GM23338 (cell line): ENCODE results near the gene ZBTB20. TPM values are rescaled to one million over a fixed set of nuclear protein-coding genes. Genes with fewer than 3 reads are reported as not detected.
A peak's percentile ranks its signal among the peaks of the same experiment; 100 is the strongest.

ENCODE experiments used
- ATAC-seq: fragments of 200-7000 bp; cut with Tn5 transposase; 3 replicates; pipeline ENCODE4 v1.9.1; 2020
- DNase-seq: peaks from one replicate; pipeline ENCODE4 v3.0.0-alpha.2; 2015; ENCODE audit warnings: low spot score
- H2AFZ ChIP-seq: fragments of 200-600 bp; sonication (generic); 2 replicates; pipeline ENCODE4 v1.8.0; 2016; ENCODE audit warnings: antibody characterized with exemption, mild to moderate bottlenecking, moderate library complexity
- H3F3A ChIP-seq: fragments of 200-600 bp; sonication (generic); replicated peaks from 2 replicates; pipeline ENCODE4 v1.8.0; 2017; ENCODE audit warnings: antibody characterized with exemption, mixed run types, low read depth
- H3K27ac ChIP-seq: fragments of 200-600 bp; sonication (generic); 2 replicates; pipeline ENCODE4 v1.6.1; 2016; ENCODE audit warnings: low read depth
- H3K27me3 ChIP-seq: fragments of 200-600 bp; sonication (generic); 2 replicates; pipeline ENCODE4 v1.8.0; 2016; ENCODE audit warnings: mild to moderate bottlenecking, mixed run types, moderate library complexity; ENCODE audit not compliant: insufficient read depth
- H3K36me3 ChIP-seq: fragments of 200-600 bp; sonication (generic); 2 replicates; pipeline ENCODE4 v1.8.0; 2016; ENCODE audit warnings: mild to moderate bottlenecking; ENCODE audit not compliant: insufficient read depth
- H3K4me1 ChIP-seq: fragments of 200-600 bp; sonication (generic); 2 replicates; pipeline ENCODE4 v1.8.0; 2016; ENCODE audit warnings: mild to moderate bottlenecking, moderate library complexity; ENCODE audit not compliant: insufficient read depth
- H3K4me2 ChIP-seq: fragments of 200-600 bp; sonication (generic); 2 replicates; pipeline ENCODE4 v1.7.1; 2017; ENCODE audit warnings: mixed run types
- H3K4me3 ChIP-seq: fragments of 200-600 bp; sonication (generic); 2 replicates; pipeline ENCODE4 v1.6.1; 2016; ENCODE audit warnings: mixed run types
- H3K79me2 ChIP-seq: fragments of 200-600 bp; sonication (generic); replicated peaks from 2 replicates; pipeline ENCODE4 v1.8.0; 2017; ENCODE audit warnings: mild to moderate bottlenecking; ENCODE audit not compliant: insufficient read depth
- H3K9me2 ChIP-seq: fragments of 200-600 bp; sonication (generic); 2 replicates; pipeline ENCODE4 v1.8.0; 2017; ENCODE audit not compliant: insufficient read depth
- H4K20me1 ChIP-seq: fragments of 200-600 bp; sonication (generic); replicated peaks from 2 replicates; pipeline ENCODE4 v1.8.0; 2017; ENCODE audit warnings: mild to moderate bottlenecking; ENCODE audit not compliant: insufficient read depth
- H3K27ac Mint-ChIP-seq: 2 replicates; pipeline ENCODE4 v1.8.0; 2020; ENCODE audit warnings: inconsistent platforms, mild to moderate bottlenecking, moderate library complexity, mixed read lengths
- H3K27me3 Mint-ChIP-seq: 3 replicates; pipeline ENCODE4 v1.8.0; 2022; ENCODE audit warnings: low read depth, mild to moderate bottlenecking, moderate library complexity, mixed read lengths, inconsistent platforms; ENCODE audit not compliant: insufficient read depth, poor library complexity
- H3K36me3 Mint-ChIP-seq: 3 replicates; pipeline ENCODE4 v1.8.0; 2021; ENCODE audit warnings: low read depth, mild to moderate bottlenecking, inconsistent platforms, moderate library complexity, mixed read lengths
- H3K4me1 Mint-ChIP-seq: 3 replicates; pipeline ENCODE4 v1.8.0; 2020; ENCODE audit warnings: mild to moderate bottlenecking, inconsistent platforms, mixed read lengths
- H3K4me3 Mint-ChIP-seq: 3 replicates; pipeline ENCODE4 v1.8.0; 2021; ENCODE audit warnings: moderate library complexity, mild to moderate bottlenecking, inconsistent platforms, mixed read lengths
- H3K9me3 Mint-ChIP-seq: 3 replicates; pipeline ENCODE4 v1.8.0; 2020; ENCODE audit warnings: moderate library complexity, mild to moderate bottlenecking, inconsistent platforms, mixed read lengths
- CREB1 ChIP-seq: fragments of 250-450 bp; sonication (Bioruptor Pico); IDR thresholded peaks from 2 replicates; pipeline ENCODE4 v1.5.0; 2020; ENCODE audit warnings: low read depth, mild to moderate bottlenecking, moderate library complexity
- CTCF ChIP-seq, 2 experiments: fragments of 200-600 bp in 1 of 2; sonication (generic) in 1 of 2; conservative IDR thresholded peaks; 2 replicates each; pipeline versions ENCODE4 v1.5.1 to v1.6.1; 2016 to 2017; ENCODE audit warnings: antibody characterized with exemption in 2 of 2, low read depth in 2 of 2, mild to moderate bottlenecking in 2 of 2, moderate library complexity in 1 of 2
- ETS1 ChIP-seq: IDR thresholded peaks from 2 replicates; pipeline ENCODE4 v1.6.1; 2016; ENCODE audit warnings: antibody characterized with exemption
- EZH2 ChIP-seq: fragments of 200-600 bp; sonication (generic); IDR thresholded peaks from one replicate; pipeline ENCODE4 v1.8.0; 2017; ENCODE audit warnings: antibody characterized with exemption, mild to moderate bottlenecking, low read depth; ENCODE audit not compliant: unreplicated experiment
- EZH2phosphoT487 ChIP-seq: fragments of 200-600 bp; sonication (generic); IDR thresholded peaks from one replicate; pipeline ENCODE4 v1.8.1; 2018; ENCODE audit warnings: antibody characterized with exemption; ENCODE audit not compliant: unreplicated experiment
- JUNB ChIP-seq: IDR thresholded peaks from one replicate; pipeline ENCODE4 v1.6.1; 2016; ENCODE audit warnings: antibody characterized with exemption; ENCODE audit not compliant: unreplicated experiment
- NANOG ChIP-seq: IDR thresholded peaks from 2 replicates; pipeline ENCODE4 v1.6.1; 2016; ENCODE audit warnings: antibody characterized with exemption, borderline replicate concordance
- STAT1 ChIP-seq: IDR thresholded peaks from one replicate; pipeline ENCODE4 v1.6.1; 2016; ENCODE audit warnings: antibody characterized with exemption; ENCODE audit not compliant: unreplicated experiment
- ZNF114 ChIP-seq: fragments of 250-450 bp; sonication (Bioruptor Pico); IDR thresholded peaks from 2 replicates; pipeline ENCODE4 v1.5.0; 2020; ENCODE audit warnings: mild to moderate bottlenecking, moderate library complexity
- ZNF331 ChIP-seq: fragments of 250-450 bp; sonication (Bioruptor Pico); IDR thresholded peaks from 2 replicates; pipeline ENCODE4 v1.5.0; 2020; ENCODE audit warnings: low read depth, mild to moderate bottlenecking, moderate library complexity
- polyA plus RNA-seq: library from polyadenylated mRNA; unstranded; fragments of >200 nt; fragmentation: Nextera tagmentation; extraction: Ambion mirVana; gene quantifications from 2 replicates; pipeline ENCODE4 v1.2.1, GENCODE V29; 2016
- total RNA-seq: library from RNA; depleted of rRNA; stranded (reverse); fragments of >200 nt; shearing (Covaris generic); gene quantifications from 2 replicates; pipeline ENCODE4 v1.2.3, GENCODE V29; 2014
- TF ChIP-seq, protein P1 (sequence below): IDR thresholded peaks from one replicate; pipeline ENCODE4 v1.6.1; 2018; ENCODE audit warnings: antibody characterized with exemption; ENCODE audit not compliant: unreplicated experiment

The ZBTB20 gene
- total and polyA plus RNA-seq, 2 experiments from 2014 or later = 2.0 to 3.3 TPM

- TF ChIP-seq, protein P1, sequence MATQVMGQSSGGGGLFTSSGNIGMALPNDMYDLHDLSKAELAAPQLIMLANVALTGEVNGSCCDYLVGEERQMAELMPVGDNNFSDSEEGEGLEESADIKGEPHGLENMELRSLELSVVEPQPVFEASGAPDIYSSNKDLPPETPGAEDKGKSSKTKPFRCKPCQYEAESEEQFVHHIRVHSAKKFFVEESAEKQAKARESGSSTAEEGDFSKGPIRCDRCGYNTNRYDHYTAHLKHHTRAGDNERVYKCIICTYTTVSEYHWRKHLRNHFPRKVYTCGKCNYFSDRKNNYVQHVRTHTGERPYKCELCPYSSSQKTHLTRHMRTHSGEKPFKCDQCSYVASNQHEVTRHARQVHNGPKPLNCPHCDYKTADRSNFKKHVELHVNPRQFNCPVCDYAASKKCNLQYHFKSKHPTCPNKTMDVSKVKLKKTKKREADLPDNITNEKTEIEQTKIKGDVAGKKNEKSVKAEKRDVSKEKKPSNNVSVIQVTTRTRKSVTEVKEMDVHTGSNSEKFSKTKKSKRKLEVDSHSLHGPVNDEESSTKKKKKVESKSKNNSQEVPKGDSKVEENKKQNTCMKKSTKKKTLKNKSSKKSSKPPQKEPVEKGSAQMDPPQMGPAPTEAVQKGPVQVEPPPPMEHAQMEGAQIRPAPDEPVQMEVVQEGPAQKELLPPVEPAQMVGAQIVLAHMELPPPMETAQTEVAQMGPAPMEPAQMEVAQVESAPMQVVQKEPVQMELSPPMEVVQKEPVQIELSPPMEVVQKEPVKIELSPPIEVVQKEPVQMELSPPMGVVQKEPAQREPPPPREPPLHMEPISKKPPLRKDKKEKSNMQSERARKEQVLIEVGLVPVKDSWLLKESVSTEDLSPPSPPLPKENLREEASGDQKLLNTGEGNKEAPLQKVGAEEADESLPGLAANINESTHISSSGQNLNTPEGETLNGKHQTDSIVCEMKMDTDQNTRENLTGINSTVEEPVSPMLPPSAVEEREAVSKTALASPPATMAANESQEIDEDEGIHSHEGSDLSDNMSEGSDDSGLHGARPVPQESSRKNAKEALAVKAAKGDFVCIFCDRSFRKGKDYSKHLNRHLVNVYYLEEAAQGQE = no peak
- no peak for TF ChIP-seq CREB1
Observed at GRCh38 chr3:114690911-114691310, 456.2 kb downstream of the ZBTB20 start (continued).

- H4K20me1 ChIP-seq = no peaks in the 10 kb centered on the region
- H3K9me2 ChIP-seq = no peaks in the 10 kb centered on the region
- Mint-ChIP-seq H3K36me3 (no peaks in the 10 kb centered on the region), H3K4me1 (peaks cover 24% of the 10 kb centered on the region), H3K4me3 (no peak overlapping the region), H3K27ac (0 out of 2 replicates have a peak overlapping the region, but pooled peaks have one; percentile 66), H3K9me3 (no peaks in the 10 kb centered on the region), H3K27me3 (peaks cover 4% of the 10 kb centered on the region)
- H3K27me3 ChIP-seq = no peaks in the 10 kb centered on the region
- no peak overlapping the region for H3K4me2 ChIP-seq
- DNase-seq = no peak
- peaks cover 30% of the 10 kb centered on the region for H3K4me1 ChIP-seq
- peak overlapping the region; percentile 49; the same call in 1 of the 2 replicates for H2AFZ ChIP-seq
- H3K27ac ChIP-seq = no peak overlapping the region
- ATAC-seq = peak; percentile 28; the same call in 1 of the 3 replicates
- H3K36me3 ChIP-seq = no peaks in the 10 kb centered on the region
- H3F3A ChIP-seq = no peaks in the 10 kb centered on the region
- no peak overlapping the region for H3K4me3 ChIP-seq
- H3K79me2 ChIP-seq = no peaks in the 10 kb centered on the region
- no peak for TF ChIP-seq CTCF (conservative IDR thresholded peaks at IDR 0.05; ENCODE audit: low read depth in 2 of 2)
- TF ChIP-seq NANOG = no peak
- TF ChIP-seq ETS1 = no peak
- no peak for TF ChIP-seq CREB1
- no peak for TF ChIP-seq ZNF114
- TF ChIP-seq STAT1 = no peak
- no peak for TF ChIP-seq EZH2phosphoT487
- TF ChIP-seq ZNF331 (CRISPR knock-in tag) = no peak
- no peak for TF ChIP-seq EZH2
- TF ChIP-seq, protein P1 = no peak
- TF ChIP-seq JUNB = no peak
Observed at GRCh38 chr3:114687151-114687550, 459.9 kb downstream of the ZBTB20 start.
